ENCODE measurements around the gene ZNF768.
"Not testable (repeated sequence)": the region's sequence is repeated elsewhere in the genome, so short reads cannot be mapped to it uniquely, and the experiment has no call there.

ZNF768 gene

GRCh38 chr16:30533146-30533522 is 6.8 kb upstream of the ZNF768 start:
- no peak for DNase-seq (ENCODE audit: low read depth, low spot score)

GRCh38 chr16:30532285-30533145 is 6.1 kb upstream of the ZNF768 start:
- DNase-seq (ENCODE audit: low read depth, low spot score) = no peak

- no peak for DNase-seq (ENCODE audit: low read depth, low spot score)
These were observed 4.0 kb upstream of the ZNF768 start for GRCh38 chr16:30530163-30531037.

GRCh38 chr16:30528799-30529457 is 2.6 kb upstream of the ZNF768 start:
- no peak for DNase-seq (ENCODE audit: low read depth, low spot score)

- no peak for DNase-seq (ENCODE audit: low read depth, low spot score)
These were observed 1.3 kb upstream of the ZNF768 start for GRCh38 chr16:30527635-30528178.

- DNase-seq (ENCODE audit: low read depth, low spot score) = peak; percentile 90
These were observed 663 bp upstream of the ZNF768 start for GRCh38 chr16:30526823-30527634.

GRCh38 chr16:30525844-30526136 is 576 bp downstream of the ZNF768 start:
- no peak for DNase-seq (ENCODE audit: low read depth, low spot score)

GRCh38 chr16:30524575-30525568 is 1.5 kb downstream of the ZNF768 start:
- DNase-seq (ENCODE audit: low read depth, low spot score) = no peak

GRCh38 chr16:30523768-30524574 is 2.4 kb downstream of the ZNF768 start:
- DNase-seq (ENCODE audit: low read depth, low spot score) = no peak

- DNase-seq (ENCODE audit: low read depth, low spot score) = not testable (repeated sequence)
These were observed 3.5 kb downstream of the ZNF768 start for GRCh38 chr16:30522702-30523463.

- no peak for DNase-seq (ENCODE audit: low read depth, low spot score)
These were observed 4.3 kb downstream of the ZNF768 start for GRCh38 chr16:30521873-30522641.

GRCh38 chr16:30521476-30521872 is 4.9 kb downstream of the ZNF768 start:
- no peak for DNase-seq (ENCODE audit: low read depth, low spot score)

GRCh38 chr16:30519120-30520049 is 7.0 kb downstream of the ZNF768 start:
- no peak for DNase-seq (ENCODE audit: low read depth, low spot score)

- DNase-seq (ENCODE audit: low read depth, low spot score) = no peak
These were observed 7.8 kb downstream of the ZNF768 start for GRCh38 chr16:30518552-30518951.

- no peak for DNase-seq (ENCODE audit: low read depth, low spot score)
These were observed 11.1 kb downstream of the ZNF768 start for GRCh38 chr16:30515275-30515674.

GRCh38 chr16:30511509-30511908 is 14.9 kb downstream of the ZNF768 start:
- no peak for DNase-seq (ENCODE audit: low read depth, low spot score)
